T-cell (primary cell): ENCODE measurements around the gene ALDH9A1. TPM values are rescaled to one million over a fixed set of nuclear protein-coding genes. Genes with fewer than 3 reads are reported as not detected.
"Not testable (repeated sequence)": the region's sequence is repeated elsewhere in the genome, so short reads cannot be mapped to it uniquely, and the experiment has no call there.

Experiments
- ATAC-seq, 4 experiments: fragments of 200-7000 bp in 3 of 4; fragments of 150-1000 bp in 1 of 4; cut with Tn5 transposase; replicated peaks in 1 of 4; 1 replicate in 3 of 4; 2 replicates in 1 of 4; pipeline ENCODE4 v1.10.0; 2021; ENCODE audit warnings: moderate library complexity in 3 of 4, mild to moderate bottlenecking in 2 of 4, moderate number of reproducible peaks in 1 of 4
- CTCF ChIA-PET, 2 donors: fragments of 300-600 bp; sonication (Branson Sonifier 250); formaldehyde crosslinking; loops; one replicate each; lab custom pipeline; 2022; ENCODE audit warnings: antibody characterized with exemption in 2 of 2; lab: Charles Lee
- POLR2A ChIA-PET, 2 donors: fragments of 300-600 bp; sonication (Branson Sonifier 250); formaldehyde crosslinking; loops; one replicate each; lab custom pipeline; 2022; ENCODE audit warnings: antibody characterized with exemption in 2 of 2; lab: Charles Lee
- DNase-seq, 35 experiments: peaks; one replicate each; pipeline versions ENCODE4 v3.0.0 to v3.0.0-alpha.2; 2013 to 2023
- H3K27ac ChIP-seq: one replicate; pipeline ENCODE4 v1.5.1; 2013; ENCODE audit warnings: low read length
- H3K27me3 ChIP-seq, 2 experiments: replicated peaks in 1 of 2; 1 replicate in 1 of 2; 2 replicates in 1 of 2; pipeline versions ENCODE4 v1.6.1 to v1.7.0; 2013; ENCODE audit warnings: low read length in 1 of 2, mixed read lengths in 1 of 2; ENCODE audit not compliant: control insufficient read depth in 2 of 2, insufficient read depth in 2 of 2; ENCODE audit errors: extremely low read depth in 1 of 2
- H3K36me3 ChIP-seq, 2 donors: 1 replicate in 1 of 2; 2 replicates in 1 of 2; pipeline versions ENCODE4 v1.6.1 to v1.7.0; 2013; ENCODE audit warnings: low read length in 1 of 2; ENCODE audit not compliant: control insufficient read depth in 2 of 2, insufficient read depth in 1 of 2; ENCODE audit errors: extremely low read depth in 1 of 2
- H3K4me1 ChIP-seq, 2 experiments: 1 replicate in 1 of 2; 2 replicates in 1 of 2; pipeline versions ENCODE4 v1.6.1 to v1.7.0; 2013; ENCODE audit warnings: low read length in 2 of 2, mixed read lengths in 1 of 2; ENCODE audit not compliant: insufficient read depth in 2 of 2, control insufficient read depth in 1 of 2; ENCODE audit errors: extremely low read depth in 1 of 2
- H3K4me3 ChIP-seq, 2 donors: 1 replicate in 1 of 2; 2 replicates in 1 of 2; pipeline versions ENCODE4 v1.5.1 to v1.7.0; 2013; ENCODE audit warnings: mild to moderate bottlenecking in 2 of 2, low read length in 1 of 2, moderate library complexity in 1 of 2; ENCODE audit not compliant: control insufficient read depth in 1 of 2; ENCODE audit errors: extremely low read depth in 1 of 2
- H3K9me3 ChIP-seq: 2 replicates; pipeline ENCODE4 v1.7.0; 2013
- H3K27ac Mint-ChIP-seq, 2 donors: one replicate each; pipeline ENCODE4 v1.8.0; 2020 to 2021; ENCODE audit warnings: mild to moderate bottlenecking in 2 of 2, mixed read lengths in 2 of 2
- H3K27me3 Mint-ChIP-seq, 2 donors: one replicate each; pipeline ENCODE4 v1.8.0; 2021 to 2022; ENCODE audit warnings: mixed read lengths in 2 of 2
- H3K36me3 Mint-ChIP-seq: one replicate; pipeline ENCODE4 v1.8.0; 2021; ENCODE audit warnings: mixed read lengths
- H3K4me1 Mint-ChIP-seq, 3 donors: one replicate each; pipeline ENCODE4 v1.8.0; 2020 to 2022; ENCODE audit warnings: mixed read lengths in 3 of 3, mild to moderate bottlenecking in 1 of 3
- H3K4me3 Mint-ChIP-seq, 3 donors: one replicate each; pipeline ENCODE4 v1.8.0; 2020 to 2022; ENCODE audit warnings: mild to moderate bottlenecking in 3 of 3, mixed read lengths in 3 of 3, moderate library complexity in 3 of 3
- H3K9me3 Mint-ChIP-seq, 3 donors: one replicate each; pipeline ENCODE4 v1.8.0; 2020 to 2022; ENCODE audit warnings: mixed read lengths in 3 of 3
- WGBS: methylation state at CpG from one replicate; pipeline ENCODE4 v1.1.5; 2013; ENCODE audit warnings: missing lambda C conversion rate; ENCODE audit not compliant: insufficient coverage; 5-methylcytosine and 5-hydroxymethylcytosine counted together
- total RNA-seq, 35 experiments: library from RNA in 6 of 35; stranded (reverse) in 6 of 35; fragments of 120-200 nt in 1 of 35; gene quantifications; one replicate each; pipeline versions ENCODE4 v1.2.1 to v1.2.4 and lab custom pipeline; 2013 to 2026

Gene ALDH9A1
- total RNA-seq, 5 donors from 2014 or later (not counting 1 experiment from before 2014, with no cell fraction given) = 30.8 to 38.5 (median 34.7) TPM

GRCh38 chr1:165639821-165640623, 58.3 kb downstream of the ALDH9A1 start:
- Mint-ChIP-seq H3K36me3 (peaks cover 15% of the 10 kb centered on the region), H3K4me3 (no peak overlapping the region), H3K4me1 (peaks cover 12 to 60% (median 40%) of the 10 kb centered on the region in 3 donors), H3K27me3 (no peaks in the 10 kb centered on the region), H3K9me3 (no peaks in the 10 kb centered on the region), H3K27ac (no peak overlapping the region)
- Histone ChIP-seq H3K4me1 (no peaks in the 10 kb centered on the region), H3K9me3 (no peaks in the 10 kb centered on the region), H3K27me3 (no peaks in the 10 kb centered on the region), H3K4me3 (no peak overlapping the region), H3K36me3 (peaks cover 3 to 9% of the 10 kb centered on the region in 2 donors), H3K27ac (no peak overlapping the region)
- ATAC-seq = no peak
- CTCF ChIA-PET = interaction anchor here in 1 of 2 donors (0.5 kb wide), 1 partner anchor 280 kb away, joined by 3 read pairs; no protein-coding TSS in a partner anchor
- DNase-seq = no peak
- POLR2A ChIA-PET = no interaction called here
- WGBS = no CpG with 5 or more reads among the region's 1 CpG

GRCh38 chr1:165638211-165638610, 60.2 kb downstream of the ALDH9A1 start:
- Mint-ChIP-seq H3K4me1 (peaks cover 24 to 67% (median 46%) of the 10 kb centered on the region in 3 donors), H3K36me3 (peaks cover 15% of the 10 kb centered on the region)
- H3K4me3 ChIP-seq, ATAC-seq, H3K27me3 Mint-ChIP-seq, CTCF ChIA-PET, H3K27me3 ChIP-seq, DNase-seq, H3K36me3 ChIP-seq, H3K27ac ChIP-seq, H3K27ac Mint-ChIP-seq, H3K4me3 Mint-ChIP-seq, POLR2A ChIA-PET, H3K4me1 ChIP-seq, H3K9me3 ChIP-seq, H3K9me3 Mint-ChIP-seq: not testable (repeated sequence)
- 97% methylated on average over 4 of the region's 7 CpGs for WGBS

- DNase-seq (no peak), ATAC-seq (no peak)
- Mint-ChIP-seq H3K9me3 (no peaks in the 10 kb centered on the region), H3K27me3 (no peaks in the 10 kb centered on the region), H3K36me3 (peaks cover 15% of the 10 kb centered on the region), H3K4me3 (no peak overlapping the region), H3K27ac (no peak overlapping the region), H3K4me1 (peaks cover 24 to 67% (median 46%) of the 10 kb centered on the region in 3 donors)
- CTCF ChIA-PET = interaction anchor here in 1 of 2 donors (0.6 kb wide), 1 partner anchor 44 kb away, joined by 3 read pairs; no protein-coding TSS in a partner anchor
- no peaks in the 10 kb centered on the region for H3K9me3 ChIP-seq
- H3K36me3 ChIP-seq = peaks cover 3 to 9% of the 10 kb centered on the region in 2 donors
- POLR2A ChIA-PET = no interaction called here
- peaks cover 0 to 4% of the 10 kb centered on the region in 2 experiments for H3K4me1 ChIP-seq
- H3K27me3 ChIP-seq = no peaks in the 10 kb centered on the region
- 63% methylated on average over 1 of the region's 1 CpG for WGBS
- no peak overlapping the region for H3K27ac ChIP-seq
- H3K4me3 ChIP-seq = no peak overlapping the region
Measured at GRCh38 chr1:165637427-165637826, 60.9 kb downstream of the ALDH9A1 start.

- no CpG with 5 or more reads among the region's 2 CpGs for WGBS
- POLR2A ChIA-PET = no interaction called here
Measured at GRCh38 chr1:165635823-165636222, 62.5 kb downstream of the ALDH9A1 start.

GRCh38 chr1:165635329-165635728, 63.0 kb downstream of the ALDH9A1 start:
- peaks cover 15% of the 10 kb centered on the region for H3K36me3 Mint-ChIP-seq

More at GRCh38 chr1:165635823-165636222, 62.5 kb downstream of the ALDH9A1 start:
- Mint-ChIP-seq H3K27me3 (no peaks in the 10 kb centered on the region), H3K4me3 (no peak overlapping the region), H3K27ac (no peak overlapping the region), H3K4me1 (peaks cover 24 to 53% (median 42%) of the 10 kb centered on the region in 3 donors), H3K36me3 (peaks cover 15% of the 10 kb centered on the region), H3K9me3 (no peaks in the 10 kb centered on the region)
- Histone ChIP-seq H3K27ac (no peak overlapping the region), H3K36me3 (peaks cover 3 to 9% of the 10 kb centered on the region in 2 donors), H3K4me1 (peaks cover 7 to 15% of the 10 kb centered on the region in 2 experiments), H3K4me3 (no peak overlapping the region), H3K27me3 (no peaks in the 10 kb centered on the region), H3K9me3 (no peaks in the 10 kb centered on the region)
- ATAC-seq = no peak
- DNase-seq = no peak
- CTCF ChIA-PET = no interaction called here

GRCh38 chr1:165634154-165634921, 64.0 kb downstream of the ALDH9A1 start:
- CTCF ChIA-PET = interaction anchor here (0.6 to 2.9 kb wide), 2 partner anchors 33 to 68 kb away, joined by 3 to 11 read pairs; no protein-coding TSS in a partner anchor
- no peaks in the 10 kb centered on the region for H3K27me3 Mint-ChIP-seq
- H3K9me3 ChIP-seq = no peaks in the 10 kb centered on the region
- DNase-seq (no peak), ATAC-seq (no peak)
- no CpG with 5 or more reads among the region's 6 CpGs for WGBS
- H3K36me3 Mint-ChIP-seq = peaks cover 9% of the 10 kb centered on the region
- H3K27me3 ChIP-seq = no peaks in the 10 kb centered on the region
- peaks cover 2 to 9% of the 10 kb centered on the region in 2 donors for H3K36me3 ChIP-seq
- H3K4me3 Mint-ChIP-seq = no peak overlapping the region
- no peak overlapping the region for H3K27ac Mint-ChIP-seq
- POLR2A ChIA-PET = no interaction called here
- H3K9me3 Mint-ChIP-seq = no peaks in the 10 kb centered on the region
- H3K4me1 Mint-ChIP-seq = peaks cover 24 to 46% (median 37%) of the 10 kb centered on the region in 3 donors
- peaks cover 11 to 21% of the 10 kb centered on the region in 2 experiments for H3K4me1 ChIP-seq
- H3K27ac ChIP-seq = no peak overlapping the region
- no peak overlapping the region for H3K4me3 ChIP-seq

More at GRCh38 chr1:165635329-165635728, 63.0 kb downstream of the ALDH9A1 start:
- H3K9me3 ChIP-seq = no peaks in the 10 kb centered on the region
- no peak overlapping the region for H3K27ac Mint-ChIP-seq
- WGBS = 83% methylated on average over 1 of the region's 2 CpGs
- peaks cover 7 to 17% of the 10 kb centered on the region in 2 experiments for H3K4me1 ChIP-seq
- H3K9me3 Mint-ChIP-seq = no peaks in the 10 kb centered on the region
- no peaks in the 10 kb centered on the region for H3K27me3 Mint-ChIP-seq
- no peaks in the 10 kb centered on the region for H3K27me3 ChIP-seq
- POLR2A ChIA-PET = no interaction called here
- no peak for DNase-seq
- CTCF ChIA-PET = interaction anchor here in 1 of 2 donors (0.6 kb wide), 1 partner anchor 67 kb away, joined by 3 read pairs; no protein-coding TSS in a partner anchor
- H3K27ac ChIP-seq = no peak overlapping the region
- H3K4me1 Mint-ChIP-seq = peaks cover 24 to 48% (median 37%) of the 10 kb centered on the region in 3 donors
- H3K36me3 ChIP-seq = peaks cover 3 to 9% of the 10 kb centered on the region in 2 donors
- H3K4me3 Mint-ChIP-seq = no peak overlapping the region
- no peak for ATAC-seq
- no peak overlapping the region for H3K4me3 ChIP-seq
